Liver (tissue), 9 donors: ENCODE data around the gene GPR141. TPM values are rescaled to one million over a fixed set of nuclear protein-coding genes. Genes with fewer than 3 reads are reported as not detected.

Source experiments
- DNase-seq: peaks from one replicate; pipeline ENCODE4 v3.0.0-alpha.2; 2017; ENCODE audit warnings: low spot score
- H3K27ac ChIP-seq, 2 donors: one replicate each; pipeline ENCODE4 v1.7.0; 2013; ENCODE audit warnings: inconsistent platforms in 2 of 2, low read length in 2 of 2, control low read depth in 1 of 2, low read depth in 1 of 2, mild to moderate bottlenecking in 1 of 2
- H3K27me3 ChIP-seq, 4 donors: one replicate each; pipeline versions ENCODE4 v1.6.1 to v1.7.0; 2013; ENCODE audit warnings: low read length in 3 of 4, inconsistent platforms in 1 of 4, mild to moderate bottlenecking in 1 of 4, moderate library complexity in 1 of 4; ENCODE audit not compliant: control insufficient read depth in 4 of 4, insufficient read depth in 4 of 4
- H3K36me3 ChIP-seq, 4 donors: one replicate each; pipeline versions ENCODE4 v1.6.1 to v1.7.0; 2013; ENCODE audit warnings: low read length in 3 of 4, mild to moderate bottlenecking in 3 of 4, low read depth in 1 of 4, moderate library complexity in 1 of 4; ENCODE audit not compliant: control insufficient read depth in 4 of 4, insufficient read depth in 3 of 4
- H3K4me1 ChIP-seq, 4 donors: one replicate each; pipeline versions ENCODE4 v1.6.1 to v1.7.0; 2013; ENCODE audit warnings: low read length in 3 of 4, mild to moderate bottlenecking in 3 of 4, moderate library complexity in 1 of 4; ENCODE audit not compliant: control insufficient read depth in 4 of 4, insufficient read depth in 4 of 4
- H3K4me3 ChIP-seq, 3 donors: one replicate each; pipeline versions ENCODE4 v1.6.1 to v1.7.0; 2013; ENCODE audit warnings: low read length in 3 of 3, control low read depth in 1 of 3, low read depth in 1 of 3, mild to moderate bottlenecking in 1 of 3
- H3K9ac ChIP-seq, 2 donors: one replicate each; pipeline ENCODE4 v1.7.0; 2013; ENCODE audit warnings: low read length in 2 of 2, mild to moderate bottlenecking in 2 of 2, moderate library complexity in 2 of 2, control low read depth in 1 of 2, low read depth in 1 of 2
- H3K9me3 ChIP-seq, 4 donors: one replicate each; pipeline versions ENCODE4 v1.6.1 to v1.7.0; 2013; ENCODE audit warnings: low read length in 3 of 4; ENCODE audit not compliant: control insufficient read depth in 4 of 4
- ATF3 ChIP-seq: IDR thresholded peaks from 2 replicates; pipeline ENCODE4 v1.6.1; 2016; ENCODE audit warnings: antibody characterized with exemption
- CTCF ChIP-seq: fragments of 150-350 bp; IDR thresholded peaks from 2 replicates; pipeline ENCODE4 v1.5.1; 2017; ENCODE audit warnings: improper control_type of control experiment, low read depth, low read length; ENCODE audit not compliant: missing input control
- EGR1 ChIP-seq, 2 donors: IDR thresholded peaks; 2 replicates each; pipeline ENCODE4 v1.6.1; 2016 to 2018; ENCODE audit warnings: antibody characterized with exemption in 2 of 2, low read depth in 2 of 2
- FOXA1 ChIP-seq: IDR thresholded peaks from 2 replicates; pipeline ENCODE4 v1.6.1; 2016; ENCODE audit warnings: antibody characterized with exemption
- FOXA2 ChIP-seq: IDR thresholded peaks from 2 replicates; pipeline ENCODE4 v1.6.1; 2016; ENCODE audit warnings: antibody characterized with exemption
- GABPA ChIP-seq, 2 donors: IDR thresholded peaks in 1 of 2; conservative IDR thresholded peaks in 1 of 2; 2 replicates each; pipeline ENCODE4 v1.6.1; 2016; ENCODE audit warnings: antibody characterized with exemption in 2 of 2, mild to moderate bottlenecking in 1 of 2, moderate library complexity in 1 of 2
- HNF4A ChIP-seq, 2 donors: conservative IDR thresholded peaks; 2 replicates each; pipeline ENCODE4 v1.6.1; 2016; ENCODE audit warnings: antibody characterized with exemption in 2 of 2, mild to moderate bottlenecking in 2 of 2
- HNF4G ChIP-seq: IDR thresholded peaks from 2 replicates; pipeline ENCODE4 v1.6.1; 2016; ENCODE audit warnings: antibody characterized with exemption
- JUND ChIP-seq, 2 donors: IDR thresholded peaks; 2 replicates each; pipeline ENCODE4 v1.6.1; 2016; ENCODE audit warnings: antibody characterized with exemption in 2 of 2
- NR2F2 ChIP-seq: IDR thresholded peaks from 2 replicates; pipeline ENCODE4 v1.6.1; 2016; ENCODE audit warnings: antibody characterized with exemption
- RAD21 ChIP-seq, 2 donors: IDR thresholded peaks; 2 replicates each; pipeline ENCODE4 v1.6.1; 2016; ENCODE audit warnings: antibody characterized with exemption in 2 of 2, mild to moderate bottlenecking in 2 of 2
- RXRA ChIP-seq, 2 donors: IDR thresholded peaks; 2 replicates each; pipeline ENCODE4 v1.6.1; 2017 to 2018; ENCODE audit warnings: antibody characterized with exemption in 2 of 2, mild to moderate bottlenecking in 1 of 2
- SP1 ChIP-seq: IDR thresholded peaks from 2 replicates; pipeline ENCODE4 v1.6.1; 2018; ENCODE audit warnings: antibody characterized with exemption, mild to moderate bottlenecking
- TAF1 ChIP-seq: conservative IDR thresholded peaks from 2 replicates; pipeline ENCODE4 v1.6.1; 2016; ENCODE audit warnings: antibody characterized with exemption, mild to moderate bottlenecking
- YY1 ChIP-seq: IDR thresholded peaks from 2 replicates; pipeline ENCODE4 v1.6.1; 2016; ENCODE audit warnings: antibody characterized with exemption, mild to moderate bottlenecking
- WGBS: extraction: QIAGEN DNeasy Blood & Tissue Kit; methylation state at CpG from one replicate; pipeline ENCODE4 v1.1.7; 2013; 5-methylcytosine and 5-hydroxymethylcytosine counted together
- polyA plus RNA-seq, 2 donors: library from polyadenylated mRNA; stranded (reverse) in 1 of 2; unstranded in 1 of 2; fragments of 200-250 nt in 1 of 2; fragments of >200 nt in 1 of 2; fragmentation: Nextera tagmentation in 1 of 2; extraction: Ambion mirVana in 1 of 2; gene quantifications; one replicate each; pipeline versions ENCODE4 v1.2.1 to v1.2.3, GENCODE V29; 2013 to 2015
- total RNA-seq, 2 donors: library from RNA; depleted of rRNA; stranded (reverse); fragments of >200 nt; gene quantifications; one replicate each; pipeline ENCODE4 v1.2.3, GENCODE V29; 2014
- TF ChIP-seq, protein P1 (sequence below): IDR thresholded peaks from 2 replicates; pipeline ENCODE4 v1.6.1; 2016; ENCODE audit warnings: antibody characterized with exemption
- TF ChIP-seq, protein P2 (sequence below): IDR thresholded peaks from 2 replicates; pipeline ENCODE4 v1.6.1; 2016; ENCODE audit warnings: antibody characterized with exemption
- donor health status: healthy.
- donor health status: healthy.
- donor health status: healthy.
- donor health status: healthy.
- donor health status: healthy.

GPR141 gene
- total and polyA plus RNA-seq, 4 donors = 0.28 to 2.9 (median 1.4) TPM; not detected in 1

DNA sequence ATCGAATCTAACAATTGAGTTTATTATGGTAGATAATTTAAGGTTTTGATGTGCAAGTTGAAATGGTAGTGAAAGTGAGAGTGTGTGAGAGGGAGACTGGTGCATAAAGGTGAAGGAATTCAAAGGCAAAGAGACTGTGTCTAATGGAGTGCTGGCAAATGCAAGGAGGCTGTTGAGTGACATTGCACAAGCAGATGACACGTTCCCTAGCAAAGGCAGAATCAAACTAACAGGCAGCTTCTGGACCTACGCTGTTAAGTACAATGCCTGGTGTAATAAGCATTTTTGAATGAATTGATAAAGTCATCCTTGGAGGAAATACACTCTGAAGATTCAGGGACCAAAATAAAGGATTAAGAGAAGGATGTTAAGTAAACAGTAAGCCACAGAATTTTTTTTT, 11.7 kb upstream of the GPR141 start:
- TF ChIP-seq EGR1 (IDR thresholded peaks at IDR 0.05; ENCODE audit: low read depth in 2 of 2) = no peak
- TF ChIP-seq GABPA (IDR thresholded peaks at IDR 0.05 in 1 of 2, conservative IDR thresholded peaks at IDR 0.05 in 1 of 2) = no peak
- TF ChIP-seq ATF3 = no peak
- no peak for TF ChIP-seq NR2F2
- TF ChIP-seq FOXA2 = no peak
- no peak for TF ChIP-seq FOXA1
- no peak for TF ChIP-seq RXRA (IDR thresholded peaks at IDR 0.05)
- no peak for TF ChIP-seq TAF1
- TF ChIP-seq, protein P1, sequence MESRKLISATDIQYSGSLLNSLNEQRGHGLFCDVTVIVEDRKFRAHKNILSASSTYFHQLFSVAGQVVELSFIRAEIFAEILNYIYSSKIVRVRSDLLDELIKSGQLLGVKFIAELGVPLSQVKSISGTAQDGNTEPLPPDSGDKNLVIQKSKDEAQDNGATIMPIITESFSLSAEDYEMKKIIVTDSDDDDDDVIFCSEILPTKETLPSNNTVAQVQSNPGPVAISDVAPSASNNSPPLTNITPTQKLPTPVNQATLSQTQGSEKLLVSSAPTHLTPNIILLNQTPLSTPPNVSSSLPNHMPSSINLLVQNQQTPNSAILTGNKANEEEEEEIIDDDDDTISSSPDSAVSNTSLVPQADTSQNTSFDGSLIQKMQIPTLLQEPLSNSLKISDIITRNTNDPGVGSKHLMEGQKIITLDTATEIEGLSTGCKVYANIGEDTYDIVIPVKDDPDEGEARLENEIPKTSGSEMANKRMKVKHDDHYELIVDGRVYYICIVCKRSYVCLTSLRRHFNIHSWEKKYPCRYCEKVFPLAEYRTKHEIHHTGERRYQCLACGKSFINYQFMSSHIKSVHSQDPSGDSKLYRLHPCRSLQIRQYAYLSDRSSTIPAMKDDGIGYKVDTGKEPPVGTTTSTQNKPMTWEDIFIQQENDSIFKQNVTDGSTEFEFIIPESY = no peak
- TF ChIP-seq, protein P2, sequence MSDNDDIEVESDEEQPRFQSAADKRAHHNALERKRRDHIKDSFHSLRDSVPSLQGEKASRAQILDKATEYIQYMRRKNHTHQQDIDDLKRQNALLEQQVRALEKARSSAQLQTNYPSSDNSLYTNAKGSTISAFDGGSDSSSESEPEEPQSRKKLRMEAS = no peak
- TF ChIP-seq RAD21 (IDR thresholded peaks at IDR 0.05) = no peak

GRCh38 chr7:37672926-37673325, 10.6 kb upstream of the GPR141 start:
- no peak for TF ChIP-seq RXRA (IDR thresholded peaks at IDR 0.05)
- TF ChIP-seq FOXA2 = no peak
- TF ChIP-seq JUND (IDR thresholded peaks at IDR 0.05) = no peak
- TF ChIP-seq, protein P1 = no peak
- no peak for TF ChIP-seq FOXA1
- no peak for TF ChIP-seq NR2F2
- TF ChIP-seq, protein P2 = no peak
- TF ChIP-seq EGR1 (IDR thresholded peaks at IDR 0.05; ENCODE audit: low read depth in 2 of 2) = no peak
- Histone ChIP-seq H3K27ac (no peak overlapping the region), H3K4me1 (no peaks in the 10 kb centered on the region), H3K36me3 (no peaks in the 10 kb centered on the region), H3K9ac (no peak overlapping the region), H3K9me3 (no peaks in the 10 kb centered on the region), H3K27me3 (no peaks in the 10 kb centered on the region), H3K4me3 (no peak overlapping the region)
- 60% methylated on average over 3 of the region's 3 CpGs for WGBS
- DNase-seq = no peak

More for the DNA sequence above, 11.7 kb upstream of the GPR141 start:
- no peak overlapping the region for H3K27ac ChIP-seq
- no peaks in the 10 kb centered on the region for H3K27me3 ChIP-seq
- WGBS = 73% methylated on average over 3 of the region's 3 CpGs
- H3K9me3 ChIP-seq = no peaks in the 10 kb centered on the region
- no peaks in the 10 kb centered on the region for H3K4me1 ChIP-seq
- no peak for DNase-seq
- H3K4me3 ChIP-seq = no peak overlapping the region
- H3K9ac ChIP-seq = no peak overlapping the region
- H3K36me3 ChIP-seq = no peaks in the 10 kb centered on the region

GRCh38 chr7:37673523-37673922, 10.0 kb upstream of the GPR141 start:
- no peak for DNase-seq
- Histone ChIP-seq H3K9ac (no peak overlapping the region), H3K27me3 (no peaks in the 10 kb centered on the region), H3K36me3 (no peaks in the 10 kb centered on the region), H3K4me1 (no peaks in the 10 kb centered on the region), H3K27ac (no peak overlapping the region), H3K4me3 (no peak overlapping the region), H3K9me3 (no peaks in the 10 kb centered on the region)
- TF ChIP-seq RXRA (IDR thresholded peaks at IDR 0.05) (no peak), FOXA2 (no peak), HNF4G (no peak), FOXA1 (no peak), HNF4A (conservative IDR thresholded peaks at IDR 0.05) (no peak), ATF3 (no peak), SP1 (no peak), CTCF (no peak), YY1 (no peak)
- 60% methylated on average over 1 of the region's 1 CpG for WGBS
